ENCODE data around the gene CATSPERB. TPM values are rescaled to one million over a fixed set of nuclear protein-coding genes. Genes with fewer than 3 reads are reported as not detected.

The CATSPERB gene, protein sequence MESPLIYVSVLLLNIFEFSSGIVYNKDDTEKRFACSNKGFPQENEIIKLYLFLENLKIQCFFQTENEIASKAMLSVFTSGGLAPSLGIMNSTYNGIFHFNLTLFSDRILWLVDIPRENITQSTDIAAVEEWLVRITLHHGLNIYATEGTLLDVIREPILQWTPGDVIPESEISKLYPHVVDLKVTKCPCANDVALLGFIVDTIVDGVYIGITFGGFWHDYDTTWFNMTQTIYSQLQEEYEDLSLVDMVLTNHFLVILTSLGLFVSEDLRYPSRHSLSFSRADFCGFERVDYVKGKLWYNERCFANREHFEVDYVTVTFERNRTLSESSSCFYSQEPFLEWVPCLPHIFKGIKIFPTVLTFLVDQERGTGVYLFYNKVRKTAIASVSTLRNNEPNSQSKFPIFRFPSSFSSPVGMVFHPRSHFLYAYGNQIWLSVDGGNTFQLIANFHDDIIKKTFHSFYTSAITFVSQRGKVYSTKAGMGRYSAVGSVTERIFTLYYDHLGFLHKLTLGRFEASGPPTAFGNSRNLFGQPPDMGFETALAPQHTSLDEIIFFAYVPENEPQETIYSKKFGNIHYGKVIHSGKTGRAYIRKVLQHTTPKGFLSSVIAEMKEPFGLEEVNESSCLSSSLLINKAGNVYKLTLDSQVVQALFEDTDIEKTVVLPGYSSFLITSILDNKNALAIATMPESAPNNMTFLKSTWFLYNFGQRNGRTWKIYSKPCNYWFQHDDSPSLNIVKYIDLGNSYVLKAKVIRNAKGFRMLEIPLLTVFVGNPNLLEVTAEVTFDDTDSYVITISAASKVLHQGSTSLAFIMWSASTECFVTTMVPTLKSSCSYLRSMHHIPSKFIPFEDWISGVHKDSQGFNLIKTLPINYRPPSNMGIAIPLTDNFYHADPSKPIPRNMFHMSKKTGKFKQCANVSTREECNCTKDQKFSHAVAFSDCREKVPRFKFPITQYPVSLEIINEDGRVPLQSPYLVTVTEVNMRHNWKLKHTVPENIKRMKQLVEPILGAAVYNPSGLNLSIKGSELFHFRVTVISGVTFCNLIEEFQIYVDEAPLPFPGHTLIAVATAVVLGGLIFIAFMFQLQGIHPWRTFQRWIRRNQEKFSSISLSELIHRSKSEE
- polyA plus RNA-seq (2013): 0.34 and 0.40 TPM in 2 replicates

DNA sequence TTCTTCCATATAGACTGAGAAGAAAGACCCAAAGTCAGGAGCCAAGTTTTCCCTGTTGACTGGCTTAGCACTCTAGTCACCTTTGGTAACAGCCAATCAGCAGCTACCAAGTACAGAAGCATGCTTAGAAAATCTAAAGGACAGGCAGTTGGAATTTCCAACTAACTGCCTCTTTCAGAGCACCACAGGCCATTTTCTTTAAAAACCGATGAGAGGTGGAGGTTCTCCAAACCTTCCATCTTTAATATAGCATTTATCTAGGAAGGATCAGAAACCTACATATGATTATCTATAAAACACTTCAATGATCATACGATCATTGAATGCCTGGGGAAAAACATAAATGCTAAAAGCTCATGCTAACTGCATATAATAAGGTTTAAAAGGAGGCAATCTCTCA, at the start of gene CATSPERB:
Gene CATSPERB (minus strand): TSS at position 101 of the 400 bp plus-strand sequence. CDS start 2,607 bp downstream, outside the sequence.
- Histone ChIP-seq H4K8ac (ENCODE audit: low read depth, low read length) (no peak within 1 kb of the TSS), H3K4me3 (ENCODE audit: low read depth, low read length) (no peak within 1 kb of the TSS), H2BK5ac (ENCODE audit: low read depth, low read length, poor library complexity) (no peak within 1 kb of the TSS), H3K4me1 (ENCODE audit: control insufficient read depth in 1 of 2, insufficient read depth in 2 of 2, low read length in 2 of 2) (no peaks in the 10 kb centered on the region), H3K4me2 (ENCODE audit: low read length) (no peak within 1 kb of the TSS), H2BK12ac (ENCODE audit: low read length) (no peak within 1 kb of the TSS), H3K79me2 (ENCODE audit: control insufficient read depth, insufficient read depth, low read length, poor library complexity) (no peaks in the 10 kb centered on the region), H3K23ac (ENCODE audit: low read length) (no peak within 1 kb of the TSS), H3K9ac (ENCODE audit: low read length) (no peak within 1 kb of the TSS), H2BK120ac (ENCODE audit: insufficient read depth, low read length, poor library complexity) (no peak within 1 kb of the TSS), H4K91ac (ENCODE audit: low read depth, low read length) (no peak within 1 kb of the TSS), H3K27me3 (ENCODE audit: insufficient read depth, low read length) (no peaks in the 10 kb centered on the region), H3K4ac (ENCODE audit: low read depth, low read length) (no peak within 1 kb of the TSS), H3K79me1 (ENCODE audit: low read length) (no peaks in the 10 kb centered on the region), H2AK5ac (ENCODE audit: low read length) (no peak within 1 kb of the TSS), H3K14ac (ENCODE audit: low read length) (no peak within 1 kb of the TSS), H3K27ac (ENCODE audit: low read depth, low read length) (no peak within 1 kb of the TSS), H4K12ac (ENCODE audit: low read depth, low read length) (no peak within 1 kb of the TSS), H2AFZ (ENCODE audit: insufficient read depth, low read length, poor library complexity) (no peak within 1 kb of the TSS), H3K9me3 (ENCODE audit: insufficient read depth, low read depth, low read length) (no peaks in the 10 kb centered on the region), H3K36me3 (ENCODE audit: control insufficient read depth in 1 of 2, insufficient read depth in 2 of 2, low read length in 2 of 2) (no peaks in the 10 kb centered on the region), H3K18ac (ENCODE audit: low read length) (no peak within 1 kb of the TSS)
- DNase-seq: no peak
- WGBS (ENCODE audit: extremely low coverage, insufficient coverage, insufficient read length): no CpG with 5 or more reads among the region's 2 CpGs

DNA sequence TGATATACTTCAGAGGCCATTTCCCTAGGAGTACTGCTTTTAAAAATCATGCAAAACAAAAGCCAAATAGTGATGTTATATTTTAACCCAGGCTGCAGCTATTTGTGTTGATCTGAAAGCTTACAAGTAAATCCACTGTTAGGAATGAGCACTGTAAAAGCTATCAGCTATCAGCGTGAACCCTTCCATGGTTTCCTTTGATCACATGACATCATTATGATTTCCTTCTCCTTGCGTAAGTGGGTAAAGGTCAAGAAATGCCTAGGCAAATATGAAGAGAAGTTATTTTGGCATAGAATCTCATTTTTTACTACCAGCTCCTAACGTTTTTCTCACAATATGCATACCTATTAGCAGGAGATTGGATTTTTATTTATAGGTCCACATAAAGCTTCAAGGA, 48.6 kb upstream of the CATSPERB start:
- Histone ChIP-seq H2AK5ac (ENCODE audit: low read length) (no peak overlapping the region), H2BK5ac (ENCODE audit: low read depth, low read length, poor library complexity) (no peak overlapping the region), H3K23ac (ENCODE audit: low read length) (no peak overlapping the region), H3K4me3 (ENCODE audit: low read depth, low read length) (no peak overlapping the region), H3K9me3 (ENCODE audit: insufficient read depth, low read depth, low read length) (no peaks in the 10 kb centered on the region), H4K91ac (ENCODE audit: low read depth, low read length) (no peak overlapping the region), H4K12ac (ENCODE audit: low read depth, low read length) (no peak overlapping the region), H2AFZ (ENCODE audit: insufficient read depth, low read length, poor library complexity) (no peak overlapping the region), H2BK120ac (ENCODE audit: insufficient read depth, low read length, poor library complexity) (no peak overlapping the region), H3K14ac (ENCODE audit: low read length) (no peak overlapping the region), H3K79me2 (ENCODE audit: control insufficient read depth, insufficient read depth, low read length, poor library complexity) (no peaks in the 10 kb centered on the region), H3K27me3 (ENCODE audit: insufficient read depth, low read length) (no peaks in the 10 kb centered on the region), H4K8ac (ENCODE audit: low read depth, low read length) (no peak overlapping the region), H3K79me1 (ENCODE audit: low read length) (no peaks in the 10 kb centered on the region), H3K4me1 (ENCODE audit: control insufficient read depth in 1 of 2, insufficient read depth in 2 of 2, low read length in 2 of 2) (no peaks in the 10 kb centered on the region), H3K4ac (ENCODE audit: low read depth, low read length) (no peak overlapping the region), H3K4me2 (ENCODE audit: low read length) (no peak overlapping the region), H3K18ac (ENCODE audit: low read length) (no peak overlapping the region), H3K9ac (ENCODE audit: low read length) (no peak overlapping the region), H2BK12ac (ENCODE audit: low read length) (no peak overlapping the region), H3K36me3 (ENCODE audit: control insufficient read depth in 1 of 2, insufficient read depth in 2 of 2, low read length in 2 of 2) (no peaks in the 10 kb centered on the region), H3K27ac (ENCODE audit: low read depth, low read length) (no peak overlapping the region)
- peak in 1 of 2 donors; percentile 2 for DNase-seq
- WGBS (ENCODE audit: extremely low coverage, insufficient coverage, insufficient read length): no CpG with 5 or more reads among the region's 3 CpGs

DNA sequence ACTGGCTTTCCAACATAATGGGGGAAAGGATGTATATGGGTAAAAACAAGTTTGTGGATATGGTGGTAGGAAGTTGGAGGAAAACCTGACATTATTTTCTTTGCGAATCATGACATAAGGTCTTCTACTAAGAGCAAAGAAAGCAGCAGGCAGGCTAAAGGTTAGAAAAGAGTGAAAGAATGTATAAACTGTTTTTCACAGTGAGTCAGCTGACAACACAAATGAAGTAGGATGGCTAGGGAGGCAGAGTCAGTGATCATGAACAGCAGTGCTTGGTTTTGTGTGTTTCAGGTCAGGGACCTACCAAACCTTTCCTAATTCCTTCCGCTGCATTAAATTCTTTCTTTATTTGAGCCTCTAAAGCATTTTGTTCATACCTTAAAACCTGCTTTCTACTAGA, 46.3 kb upstream of the CATSPERB start:
- Histone ChIP-seq H3K36me3 (ENCODE audit: control insufficient read depth in 1 of 2, insufficient read depth in 2 of 2, low read length in 2 of 2) (no peaks in the 10 kb centered on the region), H3K4me3 (ENCODE audit: low read depth, low read length) (no peak overlapping the region), H4K8ac (ENCODE audit: low read depth, low read length) (no peak overlapping the region), H3K9me3 (ENCODE audit: insufficient read depth, low read depth, low read length) (no peaks in the 10 kb centered on the region), H3K18ac (ENCODE audit: low read length) (no peak overlapping the region), H4K91ac (ENCODE audit: low read depth, low read length) (no peak overlapping the region), H3K79me1 (ENCODE audit: low read length) (no peaks in the 10 kb centered on the region), H3K9ac (ENCODE audit: low read length) (no peak overlapping the region), H3K14ac (ENCODE audit: low read length) (no peak overlapping the region), H4K12ac (ENCODE audit: low read depth, low read length) (no peak overlapping the region), H3K79me2 (ENCODE audit: control insufficient read depth, insufficient read depth, low read length, poor library complexity) (no peaks in the 10 kb centered on the region), H3K4ac (ENCODE audit: low read depth, low read length) (no peak overlapping the region), H2AFZ (ENCODE audit: insufficient read depth, low read length, poor library complexity) (no peak overlapping the region), H3K4me1 (ENCODE audit: control insufficient read depth in 1 of 2, insufficient read depth in 2 of 2, low read length in 2 of 2) (no peaks in the 10 kb centered on the region), H2BK5ac (ENCODE audit: low read depth, low read length, poor library complexity) (no peak overlapping the region), H3K27ac (ENCODE audit: low read depth, low read length) (no peak overlapping the region), H2AK5ac (ENCODE audit: low read length) (no peak overlapping the region), H2BK120ac (ENCODE audit: insufficient read depth, low read length, poor library complexity) (no peak overlapping the region), H2BK12ac (ENCODE audit: low read length) (no peak overlapping the region), H3K4me2 (ENCODE audit: low read length) (no peak overlapping the region), H3K23ac (ENCODE audit: low read length) (no peak overlapping the region), H3K27me3 (ENCODE audit: insufficient read depth, low read length) (no peaks in the 10 kb centered on the region)
- DNase-seq: no peak
- WGBS (ENCODE audit: extremely low coverage, insufficient coverage, insufficient read length): no CpG with 5 or more reads among the region's 2 CpGs
